ENCODE measurements around the gene LGR6. TPM values are rescaled to one million over a fixed set of nuclear protein-coding genes. Genes with fewer than 3 reads are reported as not detected.
A peak's percentile ranks its signal among the peaks of the same experiment; 100 is the strongest.

Gene LGR6
- total and polyA plus RNA-seq, 7 experiments from 2014 or later: 0.16 to 5.8 (median 0.33) TPM; not detected in 1

DNA sequence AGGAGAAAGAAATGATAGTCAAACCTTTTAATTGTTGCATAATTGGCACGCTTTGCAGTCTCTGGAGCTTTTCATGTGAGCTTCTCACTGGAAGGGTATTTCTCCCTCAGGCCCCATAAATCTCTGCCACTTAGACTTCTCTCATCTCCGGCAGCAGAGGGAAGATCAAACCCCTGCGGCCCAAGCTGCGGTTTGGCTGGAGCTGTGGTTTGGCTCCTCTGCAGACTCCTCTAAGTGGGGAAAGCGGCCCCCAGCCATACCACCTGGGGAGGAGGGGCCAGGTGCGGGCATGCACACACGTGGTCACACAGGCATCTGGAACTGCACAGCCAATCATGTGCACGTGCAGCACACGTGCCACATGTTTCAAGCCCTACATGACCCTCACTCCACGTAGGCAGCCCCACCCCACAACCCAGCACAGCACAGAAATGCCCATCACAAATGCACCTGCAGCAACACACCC, 89.8 kb downstream of the LGR6 start:
- DNase-seq (peak in 2 of 9 donors; percentile 4 to 5), ATAC-seq (peak; percentile 40)
- no peaks in the 10 kb centered on the region for H3K9me3 Mint-ChIP-seq
- Histone ChIP-seq H3K9me3 (ENCODE audit: control insufficient read depth in 2 of 3, low read length in 3 of 3) (no peaks in the 10 kb centered on the region), H3K4me1 (ENCODE audit: control insufficient read depth in 2 of 2, insufficient read depth in 2 of 2, low read length in 2 of 2) (peaks cover 0 to 7% of the 10 kb centered on the region in 2 donors), H3K27ac (ENCODE audit: low read depth, low read length) (no peak overlapping the region), H3K36me3 (ENCODE audit: control insufficient read depth in 2 of 3, insufficient read depth in 3 of 3, low read length in 3 of 3) (no peaks in the 10 kb centered on the region), H3K27me3 (ENCODE audit: control insufficient read depth in 2 of 2, insufficient read depth in 2 of 2, low read length in 2 of 2) (no peaks in the 10 kb centered on the region), H3K4me3 (ENCODE audit: low read length) (no peak overlapping the region)
- H3K4me3 Mint-ChIP-seq: peak overlapping the region in 2 of 10 donors; percentile 9 to 16
- intact Hi-C loops (cut with micrococcal nuclease): no loop called here
- CTCF ChIA-PET: interaction anchor here (0.9 to 1.0 kb wide), 2 partner anchors 21 to 59 kb away, joined by 3 read pairs; partner anchors contain the start of gene UBE2T
- POLR2A ChIA-PET: no interaction called here
- peak overlapping the region in 2 of 9 donors; percentile 20 to 75 for H3K27ac Mint-ChIP-seq
- peaks cover 0 to 40% (median 0%) of the 10 kb centered on the region in 5 donors for H3K27me3 Mint-ChIP-seq
- H3K4me1 Mint-ChIP-seq: peaks cover 2 to 23% (median 11%) of the 10 kb centered on the region in 7 donors
- H3K36me3 Mint-ChIP-seq: no peaks in the 10 kb centered on the region

- Mint-ChIP-seq H3K27me3 (peaks cover 0 to 43% (median 0%) of the 10 kb centered on the region in 5 donors), H3K4me3 (no peak overlapping the region), H3K4me1 (peaks cover 2 to 23% (median 11%) of the 10 kb centered on the region in 7 donors), H3K27ac (peak overlapping the region in 2 of 9 donors; percentile 52 to 75), H3K9me3 (no peaks in the 10 kb centered on the region), H3K36me3 (no peaks in the 10 kb centered on the region)
- Histone ChIP-seq H3K4me1 (ENCODE audit: control insufficient read depth in 2 of 2, insufficient read depth in 2 of 2, low read length in 2 of 2) (peaks cover 0 to 7% of the 10 kb centered on the region in 2 donors), H3K27me3 (ENCODE audit: control insufficient read depth in 2 of 2, insufficient read depth in 2 of 2, low read length in 2 of 2) (no peaks in the 10 kb centered on the region), H3K27ac (ENCODE audit: low read depth, low read length) (no peak overlapping the region), H3K36me3 (ENCODE audit: control insufficient read depth in 2 of 3, insufficient read depth in 3 of 3, low read length in 3 of 3) (no peaks in the 10 kb centered on the region), H3K4me3 (ENCODE audit: low read length) (no peak overlapping the region), H3K9me3 (ENCODE audit: control insufficient read depth in 2 of 3, low read length in 3 of 3) (no peaks in the 10 kb centered on the region)
- ATAC-seq (no peak), DNase-seq (no peak)
- intact Hi-C loops (cut with micrococcal nuclease): no loop called here
- POLR2A ChIA-PET: no interaction called here
- CTCF ChIA-PET: interaction anchor here (1.2 kb wide), 1 partner anchor 9 kb away, joined by 5 read pairs; no protein-coding TSS in a partner anchor
Observed at GRCh38 chr1:202283991-202284390, 90.4 kb downstream of the LGR6 start.

DNA sequence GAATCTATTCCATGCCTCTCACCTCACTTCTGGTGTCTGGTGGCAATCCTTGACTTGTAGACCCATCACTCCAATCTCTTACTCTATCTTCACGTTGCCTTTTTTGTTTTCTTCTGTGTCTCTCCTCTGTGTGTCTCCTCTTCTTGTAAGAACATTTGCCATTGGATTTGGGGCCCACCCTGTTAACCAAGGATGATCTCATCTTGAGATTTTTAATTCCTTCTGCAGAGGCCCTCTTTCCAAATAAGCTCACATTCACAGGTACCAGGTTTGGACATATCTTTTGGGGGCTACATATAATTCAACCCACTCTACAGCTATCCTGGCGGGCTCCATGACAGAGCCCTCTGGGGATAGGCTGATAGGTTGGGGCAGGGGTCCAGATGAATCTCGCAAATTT, 92.3 kb downstream of the LGR6 start:
- ChIA-PET CTCF (interaction anchor here (1.3 kb wide), 1 partner anchor 93 kb away, joined by 3 read pairs; no protein-coding TSS in a partner anchor), POLR2A (no interaction called here)
- Mint-ChIP-seq H3K4me1 (peaks cover 2 to 23% (median 11%) of the 10 kb centered on the region in 7 donors), H3K36me3 (no peaks in the 10 kb centered on the region), H3K27me3 (peaks cover 0 to 47% (median 0%) of the 10 kb centered on the region in 5 donors), H3K4me3 (no peak overlapping the region), H3K9me3 (no peaks in the 10 kb centered on the region), H3K27ac (no peak overlapping the region)
- Histone ChIP-seq H3K4me3 (ENCODE audit: low read length) (no peak overlapping the region), H3K9me3 (ENCODE audit: control insufficient read depth in 2 of 3, low read length in 3 of 3) (no peaks in the 10 kb centered on the region), H3K27me3 (ENCODE audit: control insufficient read depth in 2 of 2, insufficient read depth in 2 of 2, low read length in 2 of 2) (no peaks in the 10 kb centered on the region), H3K4me1 (ENCODE audit: control insufficient read depth in 2 of 2, insufficient read depth in 2 of 2, low read length in 2 of 2) (peaks cover 0 to 7% of the 10 kb centered on the region in 2 donors), H3K36me3 (ENCODE audit: control insufficient read depth in 2 of 3, insufficient read depth in 3 of 3, low read length in 3 of 3) (no peaks in the 10 kb centered on the region), H3K27ac (ENCODE audit: low read depth, low read length) (no peak overlapping the region)
- intact Hi-C loops (cut with micrococcal nuclease): no loop called here
- DNase-seq: no peak
- no peak for ATAC-seq

- Mint-ChIP-seq H3K36me3 (no peaks in the 10 kb centered on the region), H3K27ac (no peak overlapping the region), H3K4me3 (no peak overlapping the region), H3K4me1 (peaks cover 2 to 23% (median 11%) of the 10 kb centered on the region in 7 donors), H3K9me3 (no peaks in the 10 kb centered on the region), H3K27me3 (peaks cover 0 to 46% (median 0%) of the 10 kb centered on the region in 5 donors)
- H3K27ac ChIP-seq (ENCODE audit: low read depth, low read length): no peak overlapping the region
- no peaks in the 10 kb centered on the region for H3K9me3 ChIP-seq (ENCODE audit: control insufficient read depth in 2 of 3, low read length in 3 of 3)
- DNase-seq (no peak), ATAC-seq (no peak)
- no peaks in the 10 kb centered on the region for H3K27me3 ChIP-seq (ENCODE audit: control insufficient read depth in 2 of 2, insufficient read depth in 2 of 2, low read length in 2 of 2)
- ChIA-PET CTCF (interaction anchor here (1.3 kb wide), 1 partner anchor 94 kb away, joined by 3 read pairs; no protein-coding TSS in a partner anchor), POLR2A (no interaction called here)
- intact Hi-C loops (cut with micrococcal nuclease): no loop called here
- no peaks in the 10 kb centered on the region for H3K36me3 ChIP-seq (ENCODE audit: control insufficient read depth in 2 of 3, insufficient read depth in 3 of 3, low read length in 3 of 3)
- no peak overlapping the region for H3K4me3 ChIP-seq (ENCODE audit: low read length)
- peaks cover 0 to 7% of the 10 kb centered on the region in 2 donors for H3K4me1 ChIP-seq (ENCODE audit: control insufficient read depth in 2 of 2, insufficient read depth in 2 of 2, low read length in 2 of 2)
Observed at GRCh38 chr1:202286622-202287097, 93.1 kb downstream of the LGR6 start.

- H3K27me3 ChIP-seq (ENCODE audit: control insufficient read depth in 2 of 2, insufficient read depth in 2 of 2, low read length in 2 of 2): no peaks in the 10 kb centered on the region
- DNase-seq (no peak), ATAC-seq (no peak)
- Mint-ChIP-seq H3K9me3 (no peaks in the 10 kb centered on the region), H3K4me1 (peaks cover 2 to 23% (median 11%) of the 10 kb centered on the region in 7 donors), H3K4me3 (no peak overlapping the region), H3K27me3 (peaks cover 0 to 45% (median 0%) of the 10 kb centered on the region in 5 donors), H3K27ac (peak overlapping the region in 1 of 9 donors; percentile 7), H3K36me3 (no peaks in the 10 kb centered on the region)
- no peak overlapping the region for H3K27ac ChIP-seq (ENCODE audit: low read depth, low read length)
- CTCF ChIA-PET: interaction anchor here (1.3 kb wide), 1 partner anchor 94 kb away, joined by 3 read pairs; no protein-coding TSS in a partner anchor
- POLR2A ChIA-PET: no interaction called here
- intact Hi-C loops (cut with micrococcal nuclease): no loop called here
- no peaks in the 10 kb centered on the region for H3K36me3 ChIP-seq (ENCODE audit: control insufficient read depth in 2 of 3, insufficient read depth in 3 of 3, low read length in 3 of 3)
- no peaks in the 10 kb centered on the region for H3K9me3 ChIP-seq (ENCODE audit: control insufficient read depth in 2 of 3, low read length in 3 of 3)
- peaks cover 0 to 7% of the 10 kb centered on the region in 2 donors for H3K4me1 ChIP-seq (ENCODE audit: control insufficient read depth in 2 of 2, insufficient read depth in 2 of 2, low read length in 2 of 2)
- H3K4me3 ChIP-seq (ENCODE audit: low read length): no peak overlapping the region
Observed at GRCh38 chr1:202287196-202287595, 93.6 kb downstream of the LGR6 start.

- DNase-seq: no peak
- peaks cover under 1 to 14% (median 10%) of the 10 kb centered on the region in 7 donors for H3K4me1 Mint-ChIP-seq
- H3K9me3 Mint-ChIP-seq: no peaks in the 10 kb centered on the region
- no peak overlapping the region for H3K27ac Mint-ChIP-seq
- no peaks in the 10 kb centered on the region for H3K36me3 Mint-ChIP-seq
- ChIA-PET POLR2A (no interaction called here), CTCF (no interaction called here)
- Histone ChIP-seq H3K4me3 (ENCODE audit: low read length) (no peak overlapping the region), H3K4me1 (ENCODE audit: control insufficient read depth in 2 of 2, insufficient read depth in 2 of 2, low read length in 2 of 2) (peaks cover 0 to 1% of the 10 kb centered on the region in 2 donors), H3K9me3 (ENCODE audit: control insufficient read depth in 2 of 3, low read length in 3 of 3) (no peaks in the 10 kb centered on the region), H3K27ac (ENCODE audit: low read depth, low read length) (no peak overlapping the region), H3K27me3 (ENCODE audit: control insufficient read depth in 2 of 2, insufficient read depth in 2 of 2, low read length in 2 of 2) (no peaks in the 10 kb centered on the region), H3K36me3 (ENCODE audit: control insufficient read depth in 2 of 3, insufficient read depth in 3 of 3, low read length in 3 of 3) (no peaks in the 10 kb centered on the region)
- no peak for ATAC-seq
- intact Hi-C loops (cut with micrococcal nuclease): no loop called here
- H3K27me3 Mint-ChIP-seq: peaks cover 0 to 38% (median 0%) of the 10 kb centered on the region in 5 donors
- H3K4me3 Mint-ChIP-seq: no peak overlapping the region
Observed at GRCh38 chr1:202288177-202288576, 94.6 kb downstream of the LGR6 start.

DNA sequence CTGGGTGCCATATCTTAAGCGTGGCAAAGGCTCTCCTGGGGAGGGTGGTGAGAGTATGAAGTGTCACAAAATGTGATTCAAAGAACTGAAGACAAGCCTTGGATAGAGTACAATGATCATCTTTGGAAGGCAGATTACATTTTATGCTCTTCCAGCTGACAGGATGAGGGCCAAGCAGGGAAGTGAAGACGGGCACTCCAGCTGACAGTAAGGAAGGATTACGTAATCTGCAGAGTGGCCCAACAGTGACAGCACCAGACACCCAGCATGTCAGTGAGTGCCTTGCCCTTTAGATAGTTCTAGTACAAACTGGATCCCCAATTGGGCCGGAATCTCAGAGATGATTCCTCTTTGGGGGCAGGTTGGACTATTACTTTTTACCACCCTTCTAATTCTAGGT, 95.4 kb downstream of the LGR6 start:
- Mint-ChIP-seq H3K27me3 (peaks cover 0 to 38% (median 0%) of the 10 kb centered on the region in 5 donors), H3K4me1 (peaks cover 0 to 7% (median 3%) of the 10 kb centered on the region in 7 donors), H3K36me3 (no peaks in the 10 kb centered on the region), H3K4me3 (no peak overlapping the region), H3K27ac (peak overlapping the region in 2 of 9 donors; percentile 20 to 23), H3K9me3 (no peaks in the 10 kb centered on the region)
- Histone ChIP-seq H3K27me3 (ENCODE audit: control insufficient read depth in 2 of 2, insufficient read depth in 2 of 2, low read length in 2 of 2) (no peaks in the 10 kb centered on the region), H3K9me3 (ENCODE audit: control insufficient read depth in 2 of 3, low read length in 3 of 3) (no peaks in the 10 kb centered on the region), H3K36me3 (ENCODE audit: control insufficient read depth in 2 of 3, insufficient read depth in 3 of 3, low read length in 3 of 3) (no peaks in the 10 kb centered on the region), H3K27ac (ENCODE audit: low read depth, low read length) (no peak overlapping the region), H3K4me1 (ENCODE audit: control insufficient read depth in 2 of 2, insufficient read depth in 2 of 2, low read length in 2 of 2) (no peaks in the 10 kb centered on the region), H3K4me3 (ENCODE audit: low read length) (no peak overlapping the region)
- ATAC-seq (no peak), DNase-seq (no peak)
- intact Hi-C loops (cut with micrococcal nuclease): no loop called here
- ChIA-PET POLR2A (no interaction called here), CTCF (interaction anchor here (0.7 kb wide), 1 partner anchor 9 kb away, joined by 3 read pairs; no protein-coding TSS in a partner anchor)
